Measurements from ENCODE around the gene TMEM150B.

TMEM150B gene

DNA sequence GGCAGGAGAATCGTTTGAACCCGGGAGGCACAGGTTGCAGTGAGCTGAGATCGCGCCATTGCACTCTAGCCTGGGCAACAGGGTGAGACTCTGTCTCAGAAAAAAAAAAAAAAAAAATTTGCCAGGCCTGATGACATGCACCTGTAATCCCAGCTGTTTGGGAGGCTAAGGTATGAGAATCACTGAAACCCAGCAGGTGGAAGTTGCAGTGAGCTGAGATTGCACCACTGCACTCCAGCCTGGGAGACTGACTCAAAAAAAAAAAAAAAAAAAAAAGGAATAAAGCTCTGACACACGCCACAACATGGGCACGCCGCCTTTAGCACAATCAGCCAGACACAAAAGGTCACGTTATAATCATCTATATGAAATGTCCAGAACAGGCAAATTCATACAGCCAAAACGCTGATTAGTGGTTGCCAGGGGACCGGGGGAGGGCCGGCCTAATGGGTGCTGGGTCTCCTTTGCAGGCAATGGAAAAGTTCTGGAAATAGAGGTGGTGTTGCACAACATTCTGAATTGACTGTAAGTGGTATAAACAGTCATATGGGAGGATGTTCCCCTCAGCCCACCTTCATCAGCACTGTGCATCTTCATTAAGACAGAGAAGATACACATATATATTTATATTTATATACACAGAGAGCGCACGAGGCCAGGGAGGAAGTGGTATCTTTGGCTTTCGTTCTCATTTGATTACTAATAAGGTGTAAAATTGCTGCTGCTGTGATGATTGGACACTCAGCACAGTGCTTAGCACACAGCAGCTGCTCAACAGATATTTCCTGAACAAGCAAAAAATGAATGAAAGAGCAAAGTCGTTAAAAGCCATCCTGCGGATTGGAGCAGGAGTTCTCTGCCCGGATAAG is 49.1 kb downstream of the TMEM150B start:
- DNase-seq: no peak

DNA sequence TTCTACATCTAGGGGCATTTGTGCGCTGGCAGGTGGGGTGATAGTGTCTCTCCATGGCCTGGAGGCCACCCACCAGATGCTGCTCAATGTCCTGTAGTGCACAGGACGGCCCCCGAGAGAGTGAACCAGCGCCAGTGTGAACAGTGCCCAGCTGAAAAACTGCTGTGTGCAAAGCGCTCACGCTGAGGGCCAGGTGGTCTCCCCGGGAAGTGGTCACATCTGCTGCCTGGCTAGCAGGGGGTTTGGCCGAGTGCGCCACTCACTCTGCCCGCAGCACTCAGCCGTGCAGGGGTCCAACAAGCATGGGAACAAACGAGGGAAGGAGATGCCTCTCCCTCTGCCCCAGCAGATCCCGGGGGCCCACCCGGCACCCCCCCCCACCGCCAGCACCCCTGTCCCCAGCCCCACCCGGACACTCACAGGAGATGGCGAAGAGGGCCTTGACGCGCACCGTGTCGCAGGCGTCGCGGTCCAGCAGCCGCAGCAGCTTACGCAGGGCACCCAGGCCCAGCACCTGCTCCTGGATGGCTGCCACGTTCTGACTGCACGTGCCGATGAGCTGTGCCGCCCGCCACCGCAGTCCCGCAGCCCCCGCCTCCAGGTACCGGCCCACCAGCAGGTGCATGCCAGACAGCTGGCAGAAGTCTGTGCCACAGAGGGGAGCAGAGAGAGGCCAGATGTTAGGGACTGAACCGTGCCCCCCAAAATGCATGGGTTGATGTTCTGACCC is 51.0 kb downstream of the TMEM150B start:
- DNase-seq: no peak

- no peak for DNase-seq
Measured at GRCh38 chr19:55272142-55272541, 53.0 kb downstream of the TMEM150B start.

GRCh38 chr19:55270172-55270942 is 54.8 kb downstream of the TMEM150B start:
- no peak for DNase-seq

GRCh38 chr19:55269299-55269698 is 55.8 kb downstream of the TMEM150B start:
- DNase-seq: no peak

- DNase-seq: no peak
Measured at GRCh38 chr19:55266840-55267239, 58.3 kb downstream of the TMEM150B start.

DNA sequence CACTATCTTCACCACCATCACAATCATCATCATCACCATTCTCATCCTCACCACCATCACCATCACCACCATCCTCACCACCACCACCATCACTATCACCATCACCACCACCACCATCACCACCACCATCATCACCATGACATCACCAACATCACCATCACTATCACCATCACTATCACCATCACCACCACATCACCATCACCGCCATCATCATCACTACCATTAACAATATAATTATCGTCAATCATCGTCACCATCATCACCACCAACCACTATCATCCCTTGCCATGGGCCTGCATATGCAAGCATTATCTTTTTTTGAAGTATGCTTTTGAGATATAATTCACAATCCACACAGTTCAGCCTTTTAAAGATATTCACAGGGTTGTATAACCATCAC is 58.7 kb downstream of the TMEM150B start:
- DNase-seq: no peak

DNA sequence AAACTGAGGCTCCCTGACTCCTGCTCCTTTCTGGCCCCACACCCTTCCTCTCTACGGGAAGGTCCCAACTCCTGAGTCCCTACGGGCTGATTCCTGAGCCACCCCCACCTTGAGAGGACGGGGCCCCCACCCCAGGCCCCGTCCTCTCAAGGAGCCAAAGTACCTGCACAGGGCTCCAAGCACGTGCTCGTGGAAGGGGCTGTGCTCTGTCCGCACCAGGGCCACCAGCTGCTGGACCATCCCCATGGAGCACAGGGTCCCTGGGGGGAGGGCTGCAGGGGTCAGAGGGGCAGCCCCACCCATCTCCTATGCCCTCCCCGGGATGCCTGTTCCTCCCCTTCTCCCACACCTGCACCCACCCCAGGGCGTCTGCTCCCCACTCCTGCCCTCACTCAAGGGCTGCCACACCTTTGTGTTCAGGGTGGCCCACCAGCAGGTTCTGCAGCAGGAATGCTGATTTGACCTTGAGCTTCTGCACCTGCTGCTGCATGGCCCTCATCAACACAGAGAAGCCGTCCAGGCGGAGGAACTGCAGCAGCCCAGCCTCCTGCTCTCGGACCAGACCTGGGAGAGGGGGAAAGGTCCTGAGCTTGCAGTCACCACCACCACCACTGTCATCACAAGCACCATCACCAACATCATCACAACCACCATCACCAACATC is 59.3 kb downstream of the TMEM150B start:
- DNase-seq: no peak

- no peak for DNase-seq
Measured at GRCh38 chr19:55265173-55265572, 60.0 kb downstream of the TMEM150B start.

DNA sequence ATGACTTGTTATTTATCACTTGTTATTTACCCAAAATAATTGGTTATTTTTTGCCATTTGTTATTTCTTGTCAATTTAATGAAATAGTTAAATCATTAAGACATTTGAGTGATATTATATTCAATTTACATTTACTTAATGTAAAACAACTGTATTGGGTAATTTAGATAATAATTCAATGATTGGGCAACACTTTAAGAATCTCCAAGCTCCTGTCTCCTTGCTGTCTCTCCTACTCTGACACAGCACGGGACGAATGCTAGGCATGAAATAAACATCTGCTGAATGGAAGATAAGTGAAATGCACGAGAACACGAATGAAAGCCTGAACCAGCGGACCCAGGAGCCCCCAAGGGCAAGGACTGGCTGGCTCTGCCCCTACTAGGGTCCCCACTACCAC is 60.6 kb downstream of the TMEM150B start:
- DNase-seq: no peak
